ENCODE results near the gene SLK.
A peak's percentile ranks its signal among the peaks of the same experiment; 100 is the strongest.

SLK gene

DNA sequence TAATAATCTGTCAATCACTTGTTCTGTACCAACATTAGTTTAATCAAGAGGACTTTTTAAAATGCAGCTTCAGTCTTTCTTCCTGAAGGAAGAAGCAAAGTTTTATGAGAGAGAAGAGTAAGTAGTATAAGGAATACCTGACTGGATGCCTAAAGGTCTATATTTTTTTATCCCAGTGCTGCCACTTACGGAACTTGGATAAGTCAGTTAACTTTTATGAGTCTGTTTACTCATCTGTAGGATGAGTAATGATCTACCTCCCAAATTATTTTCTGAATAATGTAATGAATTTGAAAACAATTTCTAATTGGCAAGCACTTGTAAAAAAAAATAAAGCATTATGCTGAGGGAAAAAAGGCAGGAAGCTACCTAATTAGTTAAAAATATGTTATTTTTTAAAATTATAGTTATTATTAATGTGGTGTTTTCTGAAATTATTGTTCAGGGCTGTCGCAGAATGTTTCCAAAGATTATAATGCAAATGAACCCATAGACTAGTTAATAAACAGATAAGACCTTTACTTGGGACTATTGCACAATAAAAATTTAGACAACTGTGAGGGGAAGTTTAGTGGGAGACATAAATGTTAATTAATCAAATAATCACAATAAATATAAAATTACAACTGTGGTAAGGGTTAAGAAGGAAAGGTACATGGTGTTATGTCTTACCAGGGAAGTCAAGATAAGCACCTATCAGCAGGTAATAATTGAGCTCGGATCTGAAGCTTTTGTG is 24.6 kb downstream of the SLK start:
- DNase-seq = no peak

DNA sequence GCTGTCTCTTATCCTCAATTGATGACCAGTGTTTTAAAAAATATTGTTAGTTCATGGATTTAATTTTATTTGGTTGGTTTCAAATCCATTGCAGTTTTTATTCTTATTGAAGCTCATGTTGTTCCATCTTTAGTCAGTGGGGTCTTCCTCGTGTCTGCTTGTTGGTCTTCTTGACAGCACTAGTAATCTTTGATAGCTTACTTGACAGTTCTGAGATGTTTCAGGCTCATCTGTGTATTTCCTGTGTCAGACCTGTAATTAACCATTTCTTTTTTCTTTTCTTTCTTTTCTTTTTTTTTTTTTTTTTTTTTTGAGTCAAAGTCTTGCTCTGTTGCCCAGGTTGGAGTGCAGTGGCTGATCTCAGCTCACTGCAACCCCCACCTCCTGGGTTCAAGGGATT is 28.2 kb downstream of the SLK start:
- no peak for DNase-seq

DNA sequence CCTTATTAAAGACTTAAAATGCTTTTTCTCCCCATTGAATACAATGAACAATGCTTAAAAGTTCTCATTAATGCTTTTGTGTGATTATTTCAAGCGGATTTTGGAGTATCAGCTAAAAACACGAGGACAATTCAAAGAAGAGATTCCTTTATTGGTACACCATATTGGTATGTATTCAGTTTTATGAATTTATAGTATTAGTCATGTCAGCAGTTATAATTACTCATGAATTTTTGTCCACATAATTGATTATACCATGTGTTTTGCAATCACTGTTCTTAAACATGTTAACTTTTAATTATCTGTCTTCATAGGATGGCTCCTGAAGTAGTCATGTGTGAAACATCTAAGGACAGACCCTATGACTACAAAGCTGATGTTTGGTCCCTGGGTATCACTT is 31.9 kb downstream of the SLK start:
- DNase-seq = no peak

DNA sequence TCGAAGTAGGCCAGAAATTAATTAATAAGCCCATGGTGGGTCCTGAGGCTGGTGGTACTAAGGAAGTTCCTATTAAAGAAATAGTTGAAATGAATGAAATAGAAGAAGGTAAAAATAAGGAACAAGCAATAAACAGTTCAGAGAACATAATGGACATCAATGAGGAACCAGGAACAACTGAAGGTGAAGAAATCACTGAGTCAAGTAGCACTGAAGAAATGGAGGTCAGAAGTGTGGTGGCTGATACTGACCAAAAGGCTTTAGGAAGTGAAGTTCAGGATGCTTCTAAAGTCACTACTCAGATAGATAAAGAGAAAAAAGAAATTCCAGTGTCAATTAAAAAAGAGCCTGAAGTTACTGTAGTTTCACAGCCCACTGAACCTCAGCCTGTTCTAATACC is 36.0 kb downstream of the SLK start:
- no peak for DNase-seq

DNA sequence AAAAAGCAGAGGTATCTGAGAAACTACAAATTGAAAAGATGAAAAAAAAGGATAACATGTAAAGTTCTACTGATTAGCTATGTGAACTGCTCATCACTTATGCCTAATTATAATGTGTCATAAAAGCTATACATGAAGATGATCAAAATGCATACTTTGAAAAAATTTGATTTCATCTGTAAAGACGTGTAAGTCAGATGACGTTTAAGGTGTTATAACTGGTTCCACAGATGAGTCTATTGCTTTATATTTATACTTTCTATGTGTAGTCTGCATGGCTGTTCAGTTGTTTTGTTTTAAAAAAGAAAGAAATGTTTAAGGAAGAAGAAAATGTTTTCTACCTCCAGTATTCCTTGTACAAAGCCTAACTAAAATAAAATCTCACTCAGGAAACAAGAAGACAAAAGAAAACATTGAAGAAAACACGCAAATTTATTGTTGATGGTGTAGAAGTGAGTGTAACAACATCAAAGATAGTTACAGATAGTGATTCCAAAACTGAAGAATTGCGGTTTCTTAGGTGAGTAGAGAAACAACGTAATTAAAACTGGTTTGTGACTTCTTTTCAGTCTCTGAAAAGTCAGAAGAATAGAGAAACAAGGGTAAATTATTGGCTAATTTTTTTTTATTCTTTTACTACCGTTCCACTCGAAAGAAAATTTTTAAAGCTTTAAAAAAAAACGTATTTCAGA is 38.4 kb downstream of the SLK start:
- DNase-seq = no peak

DNA sequence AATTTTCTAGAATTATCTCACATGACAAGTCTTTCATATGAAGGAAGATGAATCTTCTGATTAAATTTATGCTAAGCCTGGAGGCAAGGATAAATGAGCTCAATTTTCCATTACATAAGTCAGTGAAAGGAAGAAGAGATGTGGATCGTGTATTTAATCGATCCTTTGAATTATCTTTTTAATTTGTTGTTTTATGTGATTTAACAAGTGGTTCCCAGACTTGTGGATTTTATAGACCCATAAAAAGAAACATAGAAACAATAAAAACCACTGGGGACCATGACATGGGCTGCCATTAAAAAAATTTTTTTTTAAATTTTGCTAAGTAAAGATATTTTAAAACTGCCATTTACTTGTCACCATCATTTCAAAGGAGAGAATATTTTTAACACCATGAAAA is 45.0 kb downstream of the SLK start:
- no peak for DNase-seq

DNA sequence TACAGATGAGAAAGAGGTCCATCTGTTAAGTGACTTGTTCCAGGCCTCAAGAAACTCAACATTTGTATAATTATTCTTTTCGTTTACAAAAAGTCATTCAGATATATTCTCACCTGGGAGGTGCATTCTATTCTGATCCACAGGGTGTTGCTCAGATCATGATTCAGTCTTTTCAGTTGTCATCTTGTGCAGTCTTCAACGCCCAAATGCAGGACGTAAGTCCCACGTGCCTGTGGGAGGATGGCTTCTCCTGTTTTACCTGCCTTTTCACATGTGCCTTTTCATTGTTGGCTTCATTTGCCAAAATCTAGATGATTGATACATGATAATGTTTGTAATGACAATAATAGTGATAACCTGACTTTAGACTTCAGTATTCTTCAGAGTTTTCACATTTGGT is 46.5 kb downstream of the SLK start:
- DNase-seq = no peak

DNA sequence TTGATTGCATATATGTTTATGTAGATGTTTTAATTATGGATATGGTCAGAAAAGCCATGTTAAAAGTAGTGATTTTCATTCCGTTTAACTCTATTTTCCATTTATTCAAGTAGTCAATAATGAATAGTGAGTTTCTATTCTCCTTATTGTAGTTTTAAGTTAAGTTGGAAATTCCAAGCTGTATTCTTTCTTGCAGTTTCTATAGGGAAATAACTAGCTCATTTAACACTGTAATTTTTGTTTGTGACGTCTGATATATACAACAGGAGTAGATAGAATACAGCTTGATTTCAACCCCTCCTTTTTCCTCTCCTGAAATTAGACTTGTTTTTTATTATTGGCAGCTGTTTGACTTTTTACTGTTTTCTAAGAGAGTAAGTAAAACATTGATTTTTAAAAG is 47.2 kb downstream of the SLK start:
- DNase-seq = no peak

DNA sequence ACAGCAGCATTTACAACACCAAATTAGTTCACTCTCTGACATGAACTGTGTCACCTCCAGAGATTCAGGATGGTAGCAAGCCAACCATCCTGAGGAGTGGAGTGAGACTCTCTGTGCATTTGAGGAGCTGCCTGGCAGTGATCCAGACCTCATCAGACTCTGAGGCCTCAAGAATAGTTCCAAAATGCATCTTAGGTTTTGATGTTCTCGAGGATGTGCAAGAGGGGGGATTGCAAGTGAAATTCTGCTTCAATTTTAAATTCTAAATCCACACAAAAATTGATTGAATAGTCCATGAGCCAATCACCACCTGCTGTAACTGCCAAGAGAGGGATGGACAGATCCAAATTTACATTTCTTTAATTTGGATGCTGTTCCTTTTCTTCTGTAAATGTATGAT is 49.7 kb downstream of the SLK start:
- DNase-seq = no peak

DNA sequence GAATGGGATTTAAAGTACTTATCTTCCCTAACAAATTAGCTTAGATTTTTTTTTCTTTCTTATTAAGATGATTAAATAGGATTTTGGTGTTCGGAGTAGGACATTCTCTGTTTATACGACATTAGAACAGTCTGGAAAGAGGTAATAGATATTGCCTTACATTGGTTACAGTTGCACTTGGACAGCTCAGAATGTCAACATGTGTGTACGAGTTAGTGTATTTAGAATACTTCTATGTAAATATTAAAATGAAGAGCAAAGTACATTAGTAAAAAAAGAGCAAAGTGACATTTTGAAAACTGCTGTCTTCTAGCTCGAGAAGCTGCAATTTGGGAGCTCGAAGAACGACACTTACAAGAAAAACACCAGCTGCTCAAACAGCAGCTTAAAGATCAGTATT is 51.5 kb downstream of the SLK start:
- no peak for DNase-seq

DNA sequence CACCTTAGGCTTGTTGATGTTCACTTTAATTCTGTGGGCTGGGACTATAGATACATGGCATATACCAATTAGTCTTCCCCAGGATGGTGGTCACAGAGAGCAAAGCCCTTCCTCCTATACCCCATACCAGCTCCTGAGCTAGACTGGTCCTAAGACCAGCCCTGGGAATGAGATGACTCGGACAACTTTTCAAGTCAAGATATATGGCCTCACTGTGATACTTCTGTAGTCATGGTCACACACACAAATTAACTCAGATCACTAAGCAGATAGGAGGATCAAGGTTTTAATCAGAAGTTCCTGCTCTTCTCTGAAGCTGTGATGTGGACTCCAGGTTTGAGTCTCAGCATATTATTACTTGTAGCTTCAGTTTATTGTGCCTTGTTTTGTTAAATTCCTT is 53.1 kb downstream of the SLK start:
- DNase-seq = peak; percentile 55

DNA sequence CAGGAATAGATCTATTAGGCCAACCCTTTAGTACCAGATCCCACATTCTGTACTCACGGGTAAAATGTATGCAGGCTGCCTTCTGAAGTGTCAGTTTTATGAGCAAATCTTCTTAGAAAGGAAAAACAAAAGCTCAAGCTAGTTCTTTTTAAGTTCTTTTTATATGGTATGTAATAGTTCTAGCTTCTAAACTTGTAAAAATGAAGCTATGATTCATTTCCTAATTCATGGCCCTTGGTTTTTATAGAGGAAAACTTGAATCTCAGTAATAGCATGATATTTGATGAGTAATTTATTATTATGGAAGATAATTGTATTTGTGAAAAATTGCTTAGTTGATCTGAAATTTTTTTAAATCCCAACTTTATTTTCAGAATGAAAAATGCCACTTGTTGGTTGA is 54.3 kb downstream of the SLK start:
- no peak for DNase-seq

DNA sequence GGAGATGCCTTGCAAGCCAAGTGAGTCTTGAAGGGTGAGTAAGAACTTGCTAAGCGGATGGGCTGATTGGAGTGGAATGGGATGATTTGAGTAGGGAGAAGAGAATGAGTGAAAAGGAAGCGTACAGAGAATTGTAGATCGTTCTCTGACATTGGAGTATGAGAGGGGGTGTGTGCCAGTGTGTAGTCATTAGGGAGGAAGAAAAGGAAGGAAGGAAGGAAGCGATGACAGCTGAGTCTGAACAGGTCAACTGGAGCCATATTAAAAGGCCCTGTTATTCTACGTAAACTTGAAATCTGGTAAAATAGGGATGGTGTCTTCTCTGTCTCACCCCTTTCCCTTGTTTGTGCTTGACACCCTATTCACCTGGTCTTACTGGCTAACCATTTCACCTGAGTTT is 55.1 kb downstream of the SLK start:
- no peak for DNase-seq

DNA sequence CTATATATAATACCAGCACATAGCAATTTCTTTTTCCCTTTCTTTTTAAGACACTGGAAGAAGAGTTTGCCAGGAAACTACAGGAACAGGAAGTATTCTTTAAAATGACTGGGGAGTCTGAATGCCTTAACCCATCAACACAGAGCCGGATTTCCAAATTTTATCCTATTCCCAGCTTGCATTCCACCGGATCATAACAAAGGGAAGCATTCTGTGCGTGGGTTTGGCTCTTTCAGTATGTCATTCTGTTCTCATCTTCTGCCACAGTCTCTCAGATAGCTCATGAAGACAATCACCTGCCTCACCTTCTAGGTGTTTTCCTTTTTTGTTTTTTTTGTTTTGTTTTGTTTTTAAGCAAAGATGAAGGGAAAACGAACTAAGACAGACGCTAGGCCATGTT is 58.6 kb downstream of the SLK start:
- DNase-seq = no peak

DNA sequence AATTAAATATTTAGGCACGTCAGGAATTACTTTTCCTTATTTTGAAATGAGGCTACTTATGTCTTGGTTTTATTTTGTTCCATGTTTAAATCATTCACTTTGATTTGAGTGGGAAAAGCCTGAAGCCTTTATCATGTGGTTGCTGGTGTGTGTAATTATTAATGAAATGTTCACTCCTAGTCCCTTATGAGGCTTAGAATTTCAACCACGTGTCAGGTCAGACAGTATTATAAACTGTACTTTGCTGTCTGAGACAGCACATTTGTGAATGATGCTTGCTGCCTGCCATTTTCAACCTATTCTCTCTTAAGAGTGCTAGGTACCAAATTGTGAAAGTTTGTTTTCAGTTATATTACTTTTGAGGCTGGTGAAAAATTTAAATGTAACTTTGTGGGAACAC is 59.8 kb downstream of the SLK start:
- DNase-seq = no peak

DNA sequence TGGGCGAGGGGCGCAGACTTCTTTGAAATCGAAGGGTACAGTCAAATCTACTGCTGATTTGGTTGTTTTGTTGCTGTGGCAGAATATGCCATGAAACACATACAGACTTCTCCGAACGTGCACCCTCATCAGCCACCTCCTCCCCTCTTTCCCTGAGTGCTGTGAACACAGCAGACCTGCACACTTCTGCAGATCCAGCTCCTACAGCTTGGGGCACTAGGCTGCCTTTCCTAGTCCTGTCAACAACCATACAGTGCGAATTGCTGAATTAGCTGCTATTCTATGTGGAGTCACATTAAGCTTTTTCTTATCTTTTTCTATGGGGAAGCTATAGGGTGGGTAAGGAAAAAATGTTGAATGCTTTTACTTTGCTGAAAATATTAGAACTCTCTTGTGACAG is 61.2 kb downstream of the SLK start:
- DNase-seq = peak; percentile 23

DNA sequence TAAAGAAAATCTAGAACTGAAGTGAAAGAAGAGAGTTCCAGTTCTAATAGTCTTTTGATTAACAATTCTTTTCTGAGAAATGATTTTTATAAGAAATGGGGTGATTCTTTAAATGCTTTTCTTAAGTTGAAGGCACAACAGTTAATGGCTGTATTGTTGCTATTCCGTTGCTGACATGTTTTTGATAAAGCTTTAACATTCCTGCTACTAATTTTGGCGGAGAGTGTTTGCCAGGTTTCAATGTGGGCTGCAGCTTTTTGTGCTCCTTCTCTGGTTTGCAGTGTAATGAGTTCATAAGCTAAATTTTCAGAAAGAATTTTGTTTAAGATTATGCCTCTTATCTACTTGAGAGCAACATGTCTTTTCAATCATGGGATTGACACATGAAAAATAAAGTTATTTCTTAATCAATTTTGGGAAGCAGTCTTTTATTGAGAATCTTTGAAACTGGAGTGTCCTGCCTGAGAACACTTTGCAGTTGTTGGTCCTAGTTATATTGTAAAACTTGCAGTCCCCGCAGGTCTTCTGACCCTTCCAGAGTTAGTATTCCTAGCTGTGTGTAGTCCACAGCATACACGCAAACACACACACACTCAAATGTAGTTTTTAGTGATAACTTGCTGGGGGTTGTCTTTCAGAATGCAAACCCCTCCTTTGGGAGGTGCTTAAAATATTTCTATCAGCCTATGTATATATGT is 62.0 kb downstream of the SLK start:
- DNase-seq = no peak

DNA sequence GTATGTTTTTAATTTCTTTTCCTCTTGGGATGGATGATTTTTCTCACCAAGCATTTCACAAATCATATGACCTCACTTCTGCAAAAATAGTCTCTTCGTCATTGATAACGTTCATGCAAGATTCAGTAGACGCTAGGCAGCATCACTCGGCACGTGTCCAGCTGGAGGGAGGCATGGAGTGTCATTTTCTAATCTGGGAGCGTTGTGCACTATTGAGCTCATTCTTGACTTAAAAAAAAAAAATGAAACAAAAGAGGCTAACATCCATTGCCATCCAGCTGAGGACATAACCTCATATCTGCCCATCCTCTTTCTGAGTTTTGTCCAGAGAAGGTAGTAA is 62.6 kb downstream of the SLK start:
- no peak for DNase-seq

DNA sequence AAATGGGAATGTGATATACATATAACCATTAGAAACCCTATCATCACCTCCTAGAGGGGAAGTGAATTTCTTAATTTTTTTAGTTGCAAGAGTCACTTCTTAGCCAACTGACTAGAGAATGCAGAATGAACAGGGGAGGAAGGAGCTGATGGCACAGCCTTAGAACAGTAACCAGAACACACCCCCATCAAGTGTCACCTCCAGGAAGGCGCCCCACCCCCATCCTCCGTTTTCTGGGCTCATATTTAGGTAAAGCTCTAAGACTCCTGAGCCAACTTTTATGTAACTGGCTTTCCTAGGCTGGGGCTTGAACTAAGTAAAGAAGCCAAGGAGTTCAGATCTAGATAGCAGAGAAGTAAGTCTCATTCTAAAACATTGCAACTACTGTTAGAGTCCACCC is 64.7 kb downstream of the SLK start:
- DNase-seq = no peak

DNA sequence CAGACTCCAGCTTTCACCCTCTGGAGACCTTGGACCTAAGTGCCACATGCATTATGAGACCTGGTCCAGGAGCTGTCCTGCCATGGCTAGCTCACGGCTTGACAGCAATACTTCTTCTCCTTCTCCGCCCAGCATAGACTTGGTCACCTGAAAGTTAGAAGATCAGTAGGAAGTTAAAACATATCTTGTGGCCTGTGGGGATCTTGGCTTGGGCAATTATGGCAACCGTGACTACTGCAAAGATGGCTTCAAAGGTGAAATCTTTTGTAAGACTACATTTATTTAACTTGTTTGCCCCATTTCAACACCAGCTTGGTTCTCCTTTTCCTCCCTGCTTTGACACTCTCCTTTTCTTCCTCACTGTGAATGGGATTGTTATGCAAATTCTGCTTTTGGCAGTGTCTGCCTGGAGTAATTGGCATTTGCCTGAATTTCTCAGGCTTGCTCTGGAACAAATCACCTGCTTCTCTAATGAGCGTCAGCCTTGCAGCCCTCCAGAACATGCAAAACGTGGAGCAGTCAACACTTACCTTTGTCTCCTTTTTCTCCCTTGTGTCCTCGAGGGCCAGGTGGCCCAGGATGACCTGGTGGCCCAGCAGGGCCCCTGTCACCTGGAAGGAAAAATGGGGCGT is 65.3 kb downstream of the SLK start:
- DNase-seq = no peak

DNA sequence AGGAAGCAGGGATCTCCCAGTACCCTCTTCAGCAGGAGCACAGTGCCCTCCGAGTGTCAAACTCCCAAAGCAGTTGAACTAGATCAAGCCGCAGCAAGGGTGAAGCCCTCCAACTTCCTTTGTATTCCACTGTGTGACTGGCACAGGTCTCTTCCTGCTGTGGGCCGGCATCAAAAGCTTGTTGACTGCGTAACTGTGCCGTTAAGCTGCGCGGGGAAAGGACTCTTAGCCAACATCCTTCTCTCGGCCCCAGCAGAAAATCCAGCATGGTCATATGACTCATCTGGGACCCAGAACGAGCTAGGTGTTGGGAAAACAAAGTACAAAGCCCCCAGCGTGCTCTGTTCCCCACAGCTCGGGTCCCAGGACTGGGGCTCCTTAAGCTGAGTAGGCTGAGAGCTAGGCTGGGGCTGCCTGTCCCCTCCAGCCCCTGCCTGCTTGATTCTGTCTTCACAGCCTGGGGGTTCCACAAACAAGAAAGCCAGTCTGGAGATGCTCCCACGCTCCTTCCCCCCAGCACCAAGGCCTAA is 66.5 kb downstream of the SLK start:
- DNase-seq = no peak

DNA sequence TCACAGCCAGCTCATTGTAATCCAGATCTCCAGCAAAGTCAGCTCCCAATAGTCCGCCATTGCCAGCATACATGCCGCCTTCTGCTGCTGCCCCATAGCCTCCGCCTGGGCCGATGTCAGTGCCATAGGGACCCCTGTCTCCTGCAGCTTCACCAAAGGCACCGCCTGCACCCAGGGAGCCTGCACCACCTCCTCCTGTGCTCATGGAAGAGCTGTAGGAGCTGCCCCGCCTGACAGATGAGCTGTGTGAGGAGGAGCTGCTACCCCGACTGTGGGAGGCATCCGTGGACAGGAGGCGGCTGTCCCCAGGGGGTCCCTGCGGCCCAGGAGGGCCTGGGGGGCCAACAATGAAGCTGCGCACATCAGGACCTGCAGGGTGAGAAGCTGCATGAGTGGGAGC is 67.0 kb downstream of the SLK start:
- DNase-seq = no peak

DNA sequence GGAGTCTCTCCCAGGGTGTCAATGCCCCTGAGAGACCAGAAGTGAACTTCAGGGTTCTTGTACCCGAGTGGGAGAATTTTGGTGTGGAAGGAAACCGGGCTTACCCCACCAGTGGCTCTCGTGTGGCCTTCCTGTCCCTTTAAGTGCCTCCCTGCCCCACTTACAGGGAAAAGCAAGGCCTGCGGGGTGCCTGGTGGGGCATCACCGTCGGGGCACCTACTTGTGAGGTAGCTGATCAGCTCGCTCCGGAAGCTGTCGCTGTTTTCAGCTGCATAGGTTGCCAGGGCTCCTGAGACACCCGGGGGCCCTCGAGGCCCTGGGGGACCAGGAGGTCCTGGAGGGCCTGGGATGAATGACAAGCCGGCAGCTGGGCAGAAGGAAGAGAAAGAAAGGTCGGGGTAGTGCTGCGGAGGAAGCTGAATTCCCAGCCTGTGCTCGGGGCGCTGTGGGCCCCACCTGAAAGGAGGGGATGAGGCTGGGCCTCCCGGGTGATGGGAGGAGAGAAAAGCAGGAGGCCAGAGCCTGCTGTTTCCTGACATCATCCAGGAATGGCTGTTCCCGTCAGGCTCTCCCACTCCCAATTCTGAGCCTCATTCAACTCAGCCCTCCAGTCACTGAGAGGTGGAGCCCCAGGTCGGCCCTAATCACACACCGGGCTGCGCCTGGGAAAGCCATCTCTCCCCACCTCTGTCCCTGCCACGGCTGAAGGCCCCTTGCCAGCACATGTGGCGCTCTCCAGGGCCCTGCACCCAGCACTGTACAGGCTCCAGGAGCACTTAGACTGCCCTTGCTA is 67.7 kb downstream of the SLK start:
- DNase-seq = no peak

Measured in activated CD4-positive, alpha-beta T cell treated with anti-CD3 and anti-CD28 coated beads, Interleukin-2, amount 50 U/mL, for 16 hours (primary cell).